Measurements from ENCODE around the gene P3H1. TPM values are rescaled to one million over a fixed set of nuclear protein-coding genes. Genes with fewer than 3 reads are reported as not detected.
"Not testable (repeated sequence)": the region's sequence is repeated elsewhere in the genome, so short reads cannot be mapped to it uniquely, and the experiment has no call there.

Gene P3H1
- total RNA-seq, 1 donor from 2014 or later, result 86.0 TPM

- Mint-ChIP-seq H3K27me3 (ENCODE audit: unreplicated experiment) (peaks cover 8% of the 10 kb centered on the region), H3K27ac (ENCODE audit: unreplicated experiment) (peak overlapping the region; percentile 78), H3K9me3 (ENCODE audit: unreplicated experiment) (peaks cover 5% of the 10 kb centered on the region), H3K36me3 (ENCODE audit: unreplicated experiment) (peaks cover 12% of the 10 kb centered on the region), H3K4me1 (ENCODE audit: low read depth, unreplicated experiment) (peaks cover 19% of the 10 kb centered on the region), H3K4me3 (ENCODE audit: unreplicated experiment) (peak overlapping the region; percentile 12)
- no peak for DNase-seq
- TF ChIP-seq, protein P1, sequence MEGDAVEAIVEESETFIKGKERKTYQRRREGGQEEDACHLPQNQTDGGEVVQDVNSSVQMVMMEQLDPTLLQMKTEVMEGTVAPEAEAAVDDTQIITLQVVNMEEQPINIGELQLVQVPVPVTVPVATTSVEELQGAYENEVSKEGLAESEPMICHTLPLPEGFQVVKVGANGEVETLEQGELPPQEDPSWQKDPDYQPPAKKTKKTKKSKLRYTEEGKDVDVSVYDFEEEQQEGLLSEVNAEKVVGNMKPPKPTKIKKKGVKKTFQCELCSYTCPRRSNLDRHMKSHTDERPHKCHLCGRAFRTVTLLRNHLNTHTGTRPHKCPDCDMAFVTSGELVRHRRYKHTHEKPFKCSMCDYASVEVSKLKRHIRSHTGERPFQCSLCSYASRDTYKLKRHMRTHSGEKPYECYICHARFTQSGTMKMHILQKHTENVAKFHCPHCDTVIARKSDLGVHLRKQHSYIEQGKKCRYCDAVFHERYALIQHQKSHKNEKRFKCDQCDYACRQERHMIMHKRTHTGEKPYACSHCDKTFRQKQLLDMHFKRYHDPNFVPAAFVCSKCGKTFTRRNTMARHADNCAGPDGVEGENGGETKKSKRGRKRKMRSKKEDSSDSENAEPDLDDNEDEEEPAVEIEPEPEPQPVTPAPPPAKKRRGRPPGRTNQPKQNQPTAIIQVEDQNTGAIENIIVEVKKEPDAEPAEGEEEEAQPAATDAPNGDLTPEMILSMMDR (IDR thresholded peaks at IDR 0.05; ENCODE audit: partially characterized antibody, unreplicated experiment), result no peak
Observed at GRCh38 chr1:42758641-42759040, 8.2 kb downstream of the P3H1 start.

- peaks cover 5% of the 10 kb centered on the region for H3K9me3 Mint-ChIP-seq (ENCODE audit: unreplicated experiment)
- peaks cover 19% of the 10 kb centered on the region for H3K4me1 Mint-ChIP-seq (ENCODE audit: low read depth, unreplicated experiment)
- peaks cover 16% of the 10 kb centered on the region for H3K36me3 Mint-ChIP-seq (ENCODE audit: unreplicated experiment)
- DNase-seq, result no peak
- H3K27me3 Mint-ChIP-seq (ENCODE audit: unreplicated experiment), result peaks cover 8% of the 10 kb centered on the region
- peak overlapping the region; percentile 99 for H3K27ac Mint-ChIP-seq (ENCODE audit: unreplicated experiment)
- TF ChIP-seq, protein P1 (IDR thresholded peaks at IDR 0.05; ENCODE audit: partially characterized antibody, unreplicated experiment), result no peak
- peak overlapping the region; percentile 55 for H3K4me3 Mint-ChIP-seq (ENCODE audit: unreplicated experiment)
Observed at GRCh38 chr1:42757892-42758275, 8.9 kb downstream of the P3H1 start.

- peaks cover 5% of the 10 kb centered on the region for H3K9me3 Mint-ChIP-seq (ENCODE audit: unreplicated experiment)
- TF ChIP-seq, protein P1 (IDR thresholded peaks at IDR 0.05; ENCODE audit: partially characterized antibody, unreplicated experiment), result peak; percentile 76
- DNase-seq, result peak; percentile 61
- peak overlapping the region; percentile 99 for H3K27ac Mint-ChIP-seq (ENCODE audit: unreplicated experiment)
- H3K27me3 Mint-ChIP-seq (ENCODE audit: unreplicated experiment), result peaks cover 8% of the 10 kb centered on the region
- peak overlapping the region; percentile 81 for H3K4me3 Mint-ChIP-seq (ENCODE audit: unreplicated experiment)
- peaks cover 19% of the 10 kb centered on the region for H3K4me1 Mint-ChIP-seq (ENCODE audit: low read depth, unreplicated experiment)
- peaks cover 23% of the 10 kb centered on the region for H3K36me3 Mint-ChIP-seq (ENCODE audit: unreplicated experiment)
Observed at GRCh38 chr1:42756956-42757891, 9.6 kb downstream of the P3H1 start.

DNA sequence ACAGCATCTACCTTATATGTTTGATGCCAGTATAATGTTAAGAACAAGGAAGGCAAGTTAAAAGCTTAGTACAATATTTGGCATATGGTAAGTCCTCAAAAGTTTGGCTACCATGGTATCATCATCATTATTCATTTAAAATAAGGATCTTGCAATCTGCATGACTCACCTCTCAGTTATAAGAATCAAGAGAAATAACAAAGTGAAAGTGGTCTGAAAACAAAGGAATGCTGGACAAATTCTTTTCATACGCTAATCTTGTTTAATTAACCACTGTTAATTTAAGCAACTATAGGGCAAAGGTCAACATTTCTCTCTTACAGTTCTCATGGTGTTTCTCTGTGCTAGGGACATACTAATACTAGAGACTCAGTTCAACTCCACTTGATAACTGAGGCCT, 13.8 kb downstream of the P3H1 start:
- TF ChIP-seq, protein P1 (IDR thresholded peaks at IDR 0.05; ENCODE audit: partially characterized antibody, unreplicated experiment), result no peak
- peaks cover 44% of the 10 kb centered on the region for H3K36me3 Mint-ChIP-seq (ENCODE audit: unreplicated experiment)

GRCh38 chr1:42752284-42752683, 14.5 kb downstream of the P3H1 start:
- no peak for DNase-seq
- H3K4me3 Mint-ChIP-seq (ENCODE audit: unreplicated experiment), result no peak overlapping the region
- TF ChIP-seq, protein P1 (IDR thresholded peaks at IDR 0.05; ENCODE audit: partially characterized antibody, unreplicated experiment), result no peak
- H3K27ac Mint-ChIP-seq (ENCODE audit: unreplicated experiment), result peak overlapping the region; percentile 48
- H3K27me3 Mint-ChIP-seq (ENCODE audit: unreplicated experiment), result peaks cover 10% of the 10 kb centered on the region
- peaks cover 7% of the 10 kb centered on the region for H3K4me1 Mint-ChIP-seq (ENCODE audit: low read depth, unreplicated experiment)
- H3K9me3 Mint-ChIP-seq (ENCODE audit: unreplicated experiment), result peaks cover 12% of the 10 kb centered on the region
- peaks cover 44% of the 10 kb centered on the region for H3K36me3 Mint-ChIP-seq (ENCODE audit: unreplicated experiment)

More for the DNA sequence above, 13.8 kb downstream of the P3H1 start:
- peaks cover 12% of the 10 kb centered on the region for H3K9me3 Mint-ChIP-seq (ENCODE audit: unreplicated experiment)
- H3K27me3 Mint-ChIP-seq (ENCODE audit: unreplicated experiment), result peaks cover 14% of the 10 kb centered on the region
- DNase-seq, result no peak
- H3K4me3 Mint-ChIP-seq (ENCODE audit: unreplicated experiment), result no peak overlapping the region
- peaks cover 14% of the 10 kb centered on the region for H3K4me1 Mint-ChIP-seq (ENCODE audit: low read depth, unreplicated experiment)
- no peak overlapping the region for H3K27ac Mint-ChIP-seq (ENCODE audit: unreplicated experiment)

GRCh38 chr1:42751511-42752070, 15.2 kb downstream of the P3H1 start:
- not testable (repeated sequence) for DNase-seq; H3K9me3 Mint-ChIP-seq (ENCODE audit: unreplicated experiment); H3K4me1 Mint-ChIP-seq (ENCODE audit: low read depth, unreplicated experiment); H3K4me3 Mint-ChIP-seq (ENCODE audit: unreplicated experiment)
- Mint-ChIP-seq H3K27me3 (ENCODE audit: unreplicated experiment) (peaks cover 10% of the 10 kb centered on the region), H3K36me3 (ENCODE audit: unreplicated experiment) (peaks cover 44% of the 10 kb centered on the region), H3K27ac (ENCODE audit: unreplicated experiment) (peak overlapping the region; percentile 48)
